HepG2 (cell line): Measurements from ENCODE around the gene TRAPPC1.

Source experiments
- YY1 ChIP-seq: IDR thresholded peaks from 2 replicates; pipeline ENCODE4 v1.6.1; 2011; ENCODE audit warnings: low read length, low read depth, moderate library complexity, mild to moderate bottlenecking; ENCODE audit not compliant: insufficient read depth, insufficient replicate concordance
- ZNF282 ChIP-seq: fragments of 450-650 bp; IDR thresholded peaks from 2 replicates; pipeline ENCODE4 v1.6.1; 2018; ENCODE audit not compliant: partially characterized antibody
- ZNF547 ChIP-seq: sonication (generic); formaldehyde crosslinking; IDR thresholded peaks from 2 replicates; pipeline ENCODE4 v1.5.1; 2020; ENCODE audit warnings: mild to moderate bottlenecking, missing genetic modification reagents
- TF ChIP-seq, protein P1 (sequence below): sonication (generic); formaldehyde crosslinking; IDR thresholded peaks from 2 replicates; pipeline ENCODE4 v1.5.0; 2020; ENCODE audit warnings: mild to moderate bottlenecking, missing genetic modification reagents, moderate library complexity
- TF ChIP-seq, protein P2 (sequence below): sonication (generic); formaldehyde crosslinking; IDR thresholded peaks from 2 replicates; pipeline ENCODE4 v1.8.1; 2023; ENCODE audit warnings: mild to moderate bottlenecking, missing genetic modification reagents, borderline replicate concordance

DNA sequence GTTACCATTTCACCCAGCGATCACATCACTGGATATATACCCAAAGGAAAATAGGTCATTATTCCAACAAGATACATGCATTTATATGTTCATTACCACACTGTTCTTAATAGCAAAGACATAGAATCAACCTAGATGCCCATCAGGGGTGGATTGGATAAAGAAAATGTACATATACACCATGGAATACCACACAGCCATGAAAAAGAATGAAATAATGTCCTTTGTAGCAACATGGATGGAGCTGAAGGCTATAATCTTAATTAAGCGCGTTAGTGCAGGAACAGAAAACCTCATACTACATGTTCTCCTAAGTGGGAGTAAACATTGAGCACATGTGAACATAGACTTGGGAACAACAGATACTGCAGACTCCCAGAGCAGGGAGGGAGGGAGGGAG, 18.8 kb upstream of the TRAPPC1 start:
- TF ChIP-seq YY1 = no peak
- no peak for TF ChIP-seq ZNF547 (CRISPR knock-in tag)
- TF ChIP-seq, protein P1, sequence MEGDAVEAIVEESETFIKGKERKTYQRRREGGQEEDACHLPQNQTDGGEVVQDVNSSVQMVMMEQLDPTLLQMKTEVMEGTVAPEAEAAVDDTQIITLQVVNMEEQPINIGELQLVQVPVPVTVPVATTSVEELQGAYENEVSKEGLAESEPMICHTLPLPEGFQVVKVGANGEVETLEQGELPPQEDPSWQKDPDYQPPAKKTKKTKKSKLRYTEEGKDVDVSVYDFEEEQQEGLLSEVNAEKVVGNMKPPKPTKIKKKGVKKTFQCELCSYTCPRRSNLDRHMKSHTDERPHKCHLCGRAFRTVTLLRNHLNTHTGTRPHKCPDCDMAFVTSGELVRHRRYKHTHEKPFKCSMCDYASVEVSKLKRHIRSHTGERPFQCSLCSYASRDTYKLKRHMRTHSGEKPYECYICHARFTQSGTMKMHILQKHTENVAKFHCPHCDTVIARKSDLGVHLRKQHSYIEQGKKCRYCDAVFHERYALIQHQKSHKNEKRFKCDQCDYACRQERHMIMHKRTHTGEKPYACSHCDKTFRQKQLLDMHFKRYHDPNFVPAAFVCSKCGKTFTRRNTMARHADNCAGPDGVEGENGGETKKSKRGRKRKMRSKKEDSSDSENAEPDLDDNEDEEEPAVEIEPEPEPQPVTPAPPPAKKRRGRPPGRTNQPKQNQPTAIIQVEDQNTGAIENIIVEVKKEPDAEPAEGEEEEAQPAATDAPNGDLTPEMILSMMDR (CRISPR knock-in tag) = no peak
- TF ChIP-seq ZNF282 = no peak
- TF ChIP-seq, protein P2, sequence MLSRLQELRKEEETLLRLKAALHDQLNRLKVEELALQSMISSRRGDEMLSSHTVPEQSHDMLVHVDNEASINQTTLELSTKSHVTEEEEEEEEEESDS = no peak
